ENCODE data around the gene PTGER4. TPM values are rescaled to one million over a fixed set of nuclear protein-coding genes. Genes with fewer than 3 reads are reported as not detected.

PTGER4 gene
- total RNA-seq, 1 experiment from 2014 or later = 15.7 TPM

DNA sequence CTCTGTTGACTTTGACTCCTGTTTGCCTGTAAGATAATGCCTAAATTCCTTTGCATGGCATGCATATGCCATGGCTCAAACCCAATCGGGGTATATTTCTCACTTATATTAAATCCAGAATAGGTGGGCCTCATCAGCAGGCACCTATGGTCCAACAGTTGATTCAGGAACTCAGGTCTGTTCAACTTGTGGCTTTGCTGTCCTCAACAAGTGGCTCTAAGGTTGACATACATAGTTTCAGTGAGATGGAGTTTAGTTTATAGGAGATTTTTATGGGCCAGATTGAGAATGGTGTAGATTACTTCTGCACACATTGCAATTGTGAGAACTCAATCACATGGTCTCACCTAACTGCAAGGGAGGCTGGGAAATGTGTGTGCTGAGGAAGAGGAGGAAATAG, 31.6 kb upstream of the PTGER4 start:
- H3K27me3 ChIP-seq (ENCODE audit: insufficient read depth, low read depth) = no peaks in the 10 kb centered on the region
- H3K79me2 ChIP-seq (ENCODE audit: low read depth) = no peaks in the 10 kb centered on the region
- H3K4me3 ChIP-seq = no peak overlapping the region
- no peaks in the 10 kb centered on the region for H3K4me1 ChIP-seq (replicated peaks; ENCODE audit: insufficient read depth)
- DNase-seq = no peak
- no peaks in the 10 kb centered on the region for H3F3A ChIP-seq (ENCODE audit: insufficient read depth, low read depth)
- H3K36me3 ChIP-seq (ENCODE audit: low read depth) = no peaks in the 10 kb centered on the region
- no TSS peak for BruUV-seq (replicated peaks)
- H3K27ac ChIP-seq = no peak overlapping the region
- CTCF ChIA-PET = no interaction called here
- POLR2A ChIA-PET (ENCODE audit: unreplicated experiment) = interaction anchor here (0.7 kb wide), 1 partner anchor 38 kb away, joined by 3 read pairs; no protein-coding TSS in a partner anchor
- H2AFZ ChIP-seq = no peak overlapping the region
- no peaks in the 10 kb centered on the region for H3K9me2 ChIP-seq (ENCODE audit: insufficient read depth)
- intact Hi-C loops (cut with micrococcal nuclease; ENCODE audit: unreplicated experiment) = no loop called here
- no peak overlapping the region for H3K4me2 ChIP-seq
- H3K9me3 ChIP-seq (ENCODE audit: insufficient read depth, low read depth) = no peaks in the 10 kb centered on the region
- TF ChIP-seq EZH2 (IDR thresholded peaks at IDR 0.05; ENCODE audit: low read depth) = no peak
- TF ChIP-seq, protein P1, sequence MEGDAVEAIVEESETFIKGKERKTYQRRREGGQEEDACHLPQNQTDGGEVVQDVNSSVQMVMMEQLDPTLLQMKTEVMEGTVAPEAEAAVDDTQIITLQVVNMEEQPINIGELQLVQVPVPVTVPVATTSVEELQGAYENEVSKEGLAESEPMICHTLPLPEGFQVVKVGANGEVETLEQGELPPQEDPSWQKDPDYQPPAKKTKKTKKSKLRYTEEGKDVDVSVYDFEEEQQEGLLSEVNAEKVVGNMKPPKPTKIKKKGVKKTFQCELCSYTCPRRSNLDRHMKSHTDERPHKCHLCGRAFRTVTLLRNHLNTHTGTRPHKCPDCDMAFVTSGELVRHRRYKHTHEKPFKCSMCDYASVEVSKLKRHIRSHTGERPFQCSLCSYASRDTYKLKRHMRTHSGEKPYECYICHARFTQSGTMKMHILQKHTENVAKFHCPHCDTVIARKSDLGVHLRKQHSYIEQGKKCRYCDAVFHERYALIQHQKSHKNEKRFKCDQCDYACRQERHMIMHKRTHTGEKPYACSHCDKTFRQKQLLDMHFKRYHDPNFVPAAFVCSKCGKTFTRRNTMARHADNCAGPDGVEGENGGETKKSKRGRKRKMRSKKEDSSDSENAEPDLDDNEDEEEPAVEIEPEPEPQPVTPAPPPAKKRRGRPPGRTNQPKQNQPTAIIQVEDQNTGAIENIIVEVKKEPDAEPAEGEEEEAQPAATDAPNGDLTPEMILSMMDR (conservative IDR thresholded peaks at IDR 0.05) = no peak
- no peaks in the 10 kb centered on the region for H4K20me1 ChIP-seq (ENCODE audit: insufficient read depth)

GRCh38 chr5:40649463-40650030, 30.2 kb upstream of the PTGER4 start:
- Histone ChIP-seq H3K36me3 (ENCODE audit: low read depth) (no peaks in the 10 kb centered on the region), H3K27ac (no peak overlapping the region), H3K79me2 (ENCODE audit: low read depth) (no peaks in the 10 kb centered on the region), H3K4me2 (no peak overlapping the region), H3K27me3 (ENCODE audit: insufficient read depth, low read depth) (no peaks in the 10 kb centered on the region), H3K4me3 (no peak overlapping the region), H3K9me3 (ENCODE audit: insufficient read depth, low read depth) (no peaks in the 10 kb centered on the region), H4K20me1 (ENCODE audit: insufficient read depth) (no peaks in the 10 kb centered on the region), H2AFZ (no peak overlapping the region), H3K9me2 (ENCODE audit: insufficient read depth) (no peaks in the 10 kb centered on the region), H3F3A (ENCODE audit: insufficient read depth, low read depth) (no peaks in the 10 kb centered on the region), H3K4me1 (replicated peaks; ENCODE audit: insufficient read depth) (no peaks in the 10 kb centered on the region)
- no TSS peak for BruUV-seq (replicated peaks)
- intact Hi-C loops (cut with micrococcal nuclease; ENCODE audit: unreplicated experiment) = no loop called here
- POLR2A ChIA-PET (ENCODE audit: unreplicated experiment) = no interaction called here
- DNase-seq = no peak
- no peak for TF ChIP-seq EZH2 (IDR thresholded peaks at IDR 0.05; ENCODE audit: low read depth)
- TF ChIP-seq, protein P1 (conservative IDR thresholded peaks at IDR 0.05) = no peak
- CTCF ChIA-PET = no interaction called here

DNA sequence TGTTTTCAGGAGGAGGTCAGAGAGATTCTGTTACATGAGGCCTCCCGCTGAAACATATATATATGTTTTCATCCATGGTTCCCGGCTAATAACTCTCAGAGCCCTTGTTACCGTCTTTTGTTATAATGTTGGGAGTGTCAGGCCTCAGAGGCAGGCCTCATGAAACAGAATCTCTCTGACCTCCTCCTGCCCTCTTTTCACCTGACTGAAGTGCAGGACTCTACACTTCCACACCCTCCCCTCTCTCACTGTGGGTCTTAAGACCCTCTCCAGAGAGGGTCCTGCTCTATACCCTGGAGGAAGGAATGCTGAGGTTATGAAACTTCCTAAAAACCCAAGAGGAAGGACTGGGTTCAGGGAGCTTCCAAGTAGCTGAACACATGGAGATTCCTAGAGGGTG, 28.5 kb upstream of the PTGER4 start:
- Histone ChIP-seq H3K9me2 (ENCODE audit: insufficient read depth) (no peaks in the 10 kb centered on the region), H3K4me2 (no peak overlapping the region), H2AFZ (no peak overlapping the region), H3K9me3 (ENCODE audit: insufficient read depth, low read depth) (no peaks in the 10 kb centered on the region), H3F3A (ENCODE audit: insufficient read depth, low read depth) (no peaks in the 10 kb centered on the region), H3K27me3 (ENCODE audit: insufficient read depth, low read depth) (no peaks in the 10 kb centered on the region), H3K36me3 (ENCODE audit: low read depth) (no peaks in the 10 kb centered on the region), H3K4me3 (no peak overlapping the region), H4K20me1 (ENCODE audit: insufficient read depth) (no peaks in the 10 kb centered on the region), H3K4me1 (replicated peaks; ENCODE audit: insufficient read depth) (no peaks in the 10 kb centered on the region), H3K27ac (no peak overlapping the region), H3K79me2 (ENCODE audit: low read depth) (no peaks in the 10 kb centered on the region)
- CTCF ChIA-PET = no interaction called here
- POLR2A ChIA-PET (ENCODE audit: unreplicated experiment) = interaction anchor here (0.6 to 0.7 kb wide), 2 partner anchors 159 to 402 kb away, joined by 5 to 7 read pairs; no protein-coding TSS in a partner anchor
- no peak for DNase-seq
- intact Hi-C loops (cut with micrococcal nuclease; ENCODE audit: unreplicated experiment) = no loop called here
- BruUV-seq (replicated peaks) = no TSS peak
- no peak for TF ChIP-seq EZH2 (IDR thresholded peaks at IDR 0.05; ENCODE audit: low read depth)

Data from PC-9 (cell line).